GM23338 (cell line): ENCODE results near the gene LTA4H. TPM values are rescaled to one million over a fixed set of nuclear protein-coding genes. Genes with fewer than 3 reads are reported as not detected.

Source experiments
- ATAC-seq: fragments of 200-7000 bp; cut with Tn5 transposase; 3 replicates; pipeline ENCODE4 v1.9.1; 2020
- DNase-seq: peaks from one replicate; pipeline ENCODE4 v3.0.0-alpha.2; 2015; ENCODE audit warnings: low spot score
- H2AFZ ChIP-seq: fragments of 200-600 bp; sonication (generic); 2 replicates; pipeline ENCODE4 v1.8.0; 2016; ENCODE audit warnings: antibody characterized with exemption, mild to moderate bottlenecking, moderate library complexity
- H3F3A ChIP-seq: fragments of 200-600 bp; sonication (generic); replicated peaks from 2 replicates; pipeline ENCODE4 v1.8.0; 2017; ENCODE audit warnings: antibody characterized with exemption, mixed run types, low read depth
- H3K27ac ChIP-seq: fragments of 200-600 bp; sonication (generic); 2 replicates; pipeline ENCODE4 v1.6.1; 2016; ENCODE audit warnings: low read depth
- H3K27me3 ChIP-seq: fragments of 200-600 bp; sonication (generic); 2 replicates; pipeline ENCODE4 v1.8.0; 2016; ENCODE audit warnings: mild to moderate bottlenecking, mixed run types, moderate library complexity; ENCODE audit not compliant: insufficient read depth
- H3K36me3 ChIP-seq: fragments of 200-600 bp; sonication (generic); 2 replicates; pipeline ENCODE4 v1.8.0; 2016; ENCODE audit warnings: mild to moderate bottlenecking; ENCODE audit not compliant: insufficient read depth
- H3K4me1 ChIP-seq: fragments of 200-600 bp; sonication (generic); 2 replicates; pipeline ENCODE4 v1.8.0; 2016; ENCODE audit warnings: mild to moderate bottlenecking, moderate library complexity; ENCODE audit not compliant: insufficient read depth
- H3K4me2 ChIP-seq: fragments of 200-600 bp; sonication (generic); 2 replicates; pipeline ENCODE4 v1.7.1; 2017; ENCODE audit warnings: mixed run types
- H3K4me3 ChIP-seq: fragments of 200-600 bp; sonication (generic); 2 replicates; pipeline ENCODE4 v1.6.1; 2016; ENCODE audit warnings: mixed run types
- H3K79me2 ChIP-seq: fragments of 200-600 bp; sonication (generic); replicated peaks from 2 replicates; pipeline ENCODE4 v1.8.0; 2017; ENCODE audit warnings: mild to moderate bottlenecking; ENCODE audit not compliant: insufficient read depth
- H3K9me2 ChIP-seq: fragments of 200-600 bp; sonication (generic); 2 replicates; pipeline ENCODE4 v1.8.0; 2017; ENCODE audit not compliant: insufficient read depth
- H4K20me1 ChIP-seq: fragments of 200-600 bp; sonication (generic); replicated peaks from 2 replicates; pipeline ENCODE4 v1.8.0; 2017; ENCODE audit warnings: mild to moderate bottlenecking; ENCODE audit not compliant: insufficient read depth
- H3K27ac Mint-ChIP-seq: 2 replicates; pipeline ENCODE4 v1.8.0; 2020; ENCODE audit warnings: inconsistent platforms, mild to moderate bottlenecking, moderate library complexity, mixed read lengths
- H3K27me3 Mint-ChIP-seq: 3 replicates; pipeline ENCODE4 v1.8.0; 2022; ENCODE audit warnings: low read depth, mild to moderate bottlenecking, moderate library complexity, mixed read lengths, inconsistent platforms; ENCODE audit not compliant: insufficient read depth, poor library complexity
- H3K36me3 Mint-ChIP-seq: 3 replicates; pipeline ENCODE4 v1.8.0; 2021; ENCODE audit warnings: low read depth, mild to moderate bottlenecking, inconsistent platforms, moderate library complexity, mixed read lengths
- H3K4me1 Mint-ChIP-seq: 3 replicates; pipeline ENCODE4 v1.8.0; 2020; ENCODE audit warnings: mild to moderate bottlenecking, inconsistent platforms, mixed read lengths
- H3K4me3 Mint-ChIP-seq: 3 replicates; pipeline ENCODE4 v1.8.0; 2021; ENCODE audit warnings: moderate library complexity, mild to moderate bottlenecking, inconsistent platforms, mixed read lengths
- H3K9me3 Mint-ChIP-seq: 3 replicates; pipeline ENCODE4 v1.8.0; 2020; ENCODE audit warnings: moderate library complexity, mild to moderate bottlenecking, inconsistent platforms, mixed read lengths
- CREB1 ChIP-seq: fragments of 250-450 bp; sonication (Bioruptor Pico); IDR thresholded peaks from 2 replicates; pipeline ENCODE4 v1.5.0; 2020; ENCODE audit warnings: low read depth, mild to moderate bottlenecking, moderate library complexity
- ETS1 ChIP-seq: IDR thresholded peaks from 2 replicates; pipeline ENCODE4 v1.6.1; 2016; ENCODE audit warnings: antibody characterized with exemption
- EZH2 ChIP-seq: fragments of 200-600 bp; sonication (generic); IDR thresholded peaks from one replicate; pipeline ENCODE4 v1.8.0; 2017; ENCODE audit warnings: antibody characterized with exemption, mild to moderate bottlenecking, low read depth; ENCODE audit not compliant: unreplicated experiment
- EZH2phosphoT487 ChIP-seq: fragments of 200-600 bp; sonication (generic); IDR thresholded peaks from one replicate; pipeline ENCODE4 v1.8.1; 2018; ENCODE audit warnings: antibody characterized with exemption; ENCODE audit not compliant: unreplicated experiment
- JUNB ChIP-seq: IDR thresholded peaks from one replicate; pipeline ENCODE4 v1.6.1; 2016; ENCODE audit warnings: antibody characterized with exemption; ENCODE audit not compliant: unreplicated experiment
- NANOG ChIP-seq: IDR thresholded peaks from 2 replicates; pipeline ENCODE4 v1.6.1; 2016; ENCODE audit warnings: antibody characterized with exemption, borderline replicate concordance
- POLR2AphosphoS5 ChIP-seq: IDR thresholded peaks from 2 replicates; pipeline ENCODE4 v1.6.1; 2016; ENCODE audit warnings: antibody characterized with exemption, low read depth
- REST ChIP-seq: IDR thresholded peaks from one replicate; pipeline ENCODE4 v1.6.1; 2018; ENCODE audit warnings: antibody characterized with exemption; ENCODE audit not compliant: unreplicated experiment
- STAT1 ChIP-seq: IDR thresholded peaks from one replicate; pipeline ENCODE4 v1.6.1; 2016; ENCODE audit warnings: antibody characterized with exemption; ENCODE audit not compliant: unreplicated experiment
- ZNF114 ChIP-seq: fragments of 250-450 bp; sonication (Bioruptor Pico); IDR thresholded peaks from 2 replicates; pipeline ENCODE4 v1.5.0; 2020; ENCODE audit warnings: mild to moderate bottlenecking, moderate library complexity
- ZNF331 ChIP-seq: fragments of 250-450 bp; sonication (Bioruptor Pico); IDR thresholded peaks from 2 replicates; pipeline ENCODE4 v1.5.0; 2020; ENCODE audit warnings: low read depth, mild to moderate bottlenecking, moderate library complexity
- polyA plus RNA-seq: library from polyadenylated mRNA; unstranded; fragments of >200 nt; fragmentation: Nextera tagmentation; extraction: Ambion mirVana; gene quantifications from 2 replicates; pipeline ENCODE4 v1.2.1, GENCODE V29; 2016
- total RNA-seq: library from RNA; depleted of rRNA; stranded (reverse); fragments of >200 nt; shearing (Covaris generic); gene quantifications from 2 replicates; pipeline ENCODE4 v1.2.3, GENCODE V29; 2014

Gene LTA4H
- total and polyA plus RNA-seq, 2 experiments from 2014 or later: 84.4 to 189 TPM

GRCh38 chr12:96041181-96041580 is 5.8 kb upstream of the LTA4H start (continued):
- no peak for TF ChIP-seq REST

GRCh38 chr12:96040305-96041133 is 5.1 kb upstream of the LTA4H start:
- Mint-ChIP-seq H3K27me3 (peaks cover 2% of the 10 kb centered on the region), H3K4me3 (no peak overlapping the region), H3K27ac (no peak overlapping the region), H3K4me1 (no peaks in the 10 kb centered on the region), H3K9me3 (no peaks in the 10 kb centered on the region), H3K36me3 (no peaks in the 10 kb centered on the region)
- Histone ChIP-seq H3K79me2 (no peaks in the 10 kb centered on the region), H3K27ac (no peak overlapping the region), H3K4me1 (peaks cover 3% of the 10 kb centered on the region; the same call in 1 of the 2 replicates), H2AFZ (no peak overlapping the region), H3K27me3 (no peaks in the 10 kb centered on the region), H3K4me3 (no peak overlapping the region), H3F3A (no peaks in the 10 kb centered on the region), H3K9me2 (no peaks in the 10 kb centered on the region), H4K20me1 (no peaks in the 10 kb centered on the region), H3K4me2 (no peak overlapping the region), H3K36me3 (no peaks in the 10 kb centered on the region)
- DNase-seq: no peak
- no peak for ATAC-seq
- TF ChIP-seq JUNB (no peak), POLR2AphosphoS5 (no peak), CREB1 (no peak), ZNF331 (CRISPR knock-in tag) (no peak), EZH2 (no peak), EZH2phosphoT487 (no peak), REST (no peak), NANOG (no peak), ETS1 (no peak), ZNF114 (CRISPR knock-in tag) (no peak), STAT1 (no peak)
